HG03108 (cell line): ENCODE data around the gene MOBP.

ENCODE experiments used
- ATAC-seq: cut with Tn5 transposase; IDR thresholded peaks from one replicate; pipeline ENCODE4 v1.9.1; 2021; ENCODE audit warnings: moderate library complexity; ENCODE audit not compliant: unreplicated experiment

The MOBP gene

GRCh38 chr3:39491733-39492350 lies 24.4 kb downstream of the MOBP start:
- no peak for ATAC-seq

- no peak for ATAC-seq
Observed at GRCh38 chr3:39494781-39495180, 27.3 kb downstream of the MOBP start.

- no peak for ATAC-seq
Observed at GRCh38 chr3:39497753-39498152, 30.3 kb downstream of the MOBP start.

- no peak for ATAC-seq
Observed at GRCh38 chr3:39499651-39500273, 32.3 kb downstream of the MOBP start.

- no peak for ATAC-seq
Observed at GRCh38 chr3:39501059-39501458, 33.6 kb downstream of the MOBP start.

GRCh38 chr3:39501968-39502837 lies 34.7 kb downstream of the MOBP start:
- ATAC-seq: no peak

- ATAC-seq: no peak
Observed at GRCh38 chr3:39502838-39503145, 35.3 kb downstream of the MOBP start.

GRCh38 chr3:39505866-39506742 lies 38.6 kb downstream of the MOBP start:
- no peak for ATAC-seq

- no peak for ATAC-seq
Observed at GRCh38 chr3:39506863-39507262, 39.4 kb downstream of the MOBP start.

- ATAC-seq: no peak
Observed at GRCh38 chr3:39513791-39514369, 46.4 kb downstream of the MOBP start.

GRCh38 chr3:39515681-39516441 lies 48.4 kb downstream of the MOBP start:
- no peak for ATAC-seq

GRCh38 chr3:39519103-39519502 lies 51.6 kb downstream of the MOBP start:
- no peak for ATAC-seq

GRCh38 chr3:39519554-39520288 lies 52.2 kb downstream of the MOBP start:
- no peak for ATAC-seq

GRCh38 chr3:39521456-39521855 lies 54.0 kb downstream of the MOBP start:
- no peak for ATAC-seq

- ATAC-seq: no peak
Observed at GRCh38 chr3:39524107-39524506, 56.6 kb downstream of the MOBP start.

- ATAC-seq: no peak
Observed at GRCh38 chr3:39528844-39529243, 61.4 kb downstream of the MOBP start.

GRCh38 chr3:39529577-39529976 lies 62.1 kb downstream of the MOBP start:
- ATAC-seq: no peak

- ATAC-seq: no peak
Observed at GRCh38 chr3:39531066-39531465, 63.6 kb downstream of the MOBP start.

GRCh38 chr3:39531665-39532064 lies 64.2 kb downstream of the MOBP start:
- no peak for ATAC-seq
